Hematopoietic multipotent progenitor cell (in vitro differentiated cells): ENCODE data around the gene TIMMDC1. TPM values are rescaled to one million over a fixed set of nuclear protein-coding genes. Genes with fewer than 3 reads are reported as not detected.
"Not testable (repeated sequence)": the region's sequence is repeated elsewhere in the genome, so short reads cannot be mapped to it uniquely, and the experiment has no call there.

ENCODE experiments used
- DNase-seq, 3 donors: peaks; one replicate each; pipeline ENCODE4 v3.0.0-alpha.2; 2011 to 2015; ENCODE audit warnings: low read depth in 2 of 3, low spot score in 2 of 3
- total RNA-seq: library from RNA; depleted of rRNA; stranded (reverse); fragments of >200 nt; gene quantifications from one replicate; pipeline ENCODE4 v1.2.3, GENCODE V29; 2012

TIMMDC1 gene
- total RNA-seq, 1 donor: 62.7 TPM

GRCh38 chr3:119508172-119508845 is 10.0 kb downstream of the TIMMDC1 start:
- DNase-seq: peak in 2 of 3 donors; percentile 59 to 89

- no peak for DNase-seq
Measured at GRCh38 chr3:119510690-119511089, 12.3 kb downstream of the TIMMDC1 start.

- no peak for DNase-seq
Measured at GRCh38 chr3:119514637-119515036, 16.3 kb downstream of the TIMMDC1 start.

GRCh38 chr3:119517112-119517511 is 18.8 kb downstream of the TIMMDC1 start:
- DNase-seq: no peak

GRCh38 chr3:119518026-119518425 is 19.7 kb downstream of the TIMMDC1 start:
- no peak for DNase-seq

GRCh38 chr3:119524931-119525662 is 26.8 kb downstream of the TIMMDC1 start:
- DNase-seq: peak in 2 of 3 donors; percentile 35 to 52

- no peak for DNase-seq
Measured at GRCh38 chr3:119527714-119528113, 29.4 kb downstream of the TIMMDC1 start.

- DNase-seq: no peak
Measured at GRCh38 chr3:119529883-119530282, 31.5 kb downstream of the TIMMDC1 start.

- DNase-seq: no peak
Measured at GRCh38 chr3:119530456-119530855, 32.1 kb downstream of the TIMMDC1 start.

- DNase-seq: no peak
Measured at GRCh38 chr3:119531151-119531550, 32.8 kb downstream of the TIMMDC1 start.

- DNase-seq: no peak
Measured at GRCh38 chr3:119534296-119534695, 35.9 kb downstream of the TIMMDC1 start.

GRCh38 chr3:119536757-119537156 is 38.4 kb downstream of the TIMMDC1 start:
- DNase-seq: no peak

- DNase-seq: no peak
Measured at GRCh38 chr3:119538772-119539171, 40.4 kb downstream of the TIMMDC1 start.

- DNase-seq: no peak
Measured at GRCh38 chr3:119541547-119541946, 43.2 kb downstream of the TIMMDC1 start.

- DNase-seq: no peak
Measured at GRCh38 chr3:119542168-119542767, 43.9 kb downstream of the TIMMDC1 start.

- no peak for DNase-seq
Measured at GRCh38 chr3:119543147-119543546, 44.8 kb downstream of the TIMMDC1 start.

- DNase-seq: no peak
Measured at GRCh38 chr3:119547227-119547626, 48.9 kb downstream of the TIMMDC1 start.

- no peak for DNase-seq
Measured at GRCh38 chr3:119548341-119548740, 50.0 kb downstream of the TIMMDC1 start.

GRCh38 chr3:119550192-119550910 is 52.0 kb downstream of the TIMMDC1 start:
- no peak for DNase-seq

- no peak for DNase-seq
Measured at GRCh38 chr3:119551598-119551997, 53.3 kb downstream of the TIMMDC1 start.

GRCh38 chr3:119552928-119553327 is 54.6 kb downstream of the TIMMDC1 start:
- DNase-seq: not testable (repeated sequence)
